ENCODE results near the gene ANKRD62. TPM values are rescaled to one million over a fixed set of nuclear protein-coding genes. Genes with fewer than 3 reads are reported as not detected.

ANKRD62 gene
- total and polyA plus RNA-seq, 9 of the 15 experiments (the other 6 are each of a cell fraction or from before 2014, with no cell fraction given): 0.16 to 1.1 (median 0.45) TPM; not detected in 1

DNA sequence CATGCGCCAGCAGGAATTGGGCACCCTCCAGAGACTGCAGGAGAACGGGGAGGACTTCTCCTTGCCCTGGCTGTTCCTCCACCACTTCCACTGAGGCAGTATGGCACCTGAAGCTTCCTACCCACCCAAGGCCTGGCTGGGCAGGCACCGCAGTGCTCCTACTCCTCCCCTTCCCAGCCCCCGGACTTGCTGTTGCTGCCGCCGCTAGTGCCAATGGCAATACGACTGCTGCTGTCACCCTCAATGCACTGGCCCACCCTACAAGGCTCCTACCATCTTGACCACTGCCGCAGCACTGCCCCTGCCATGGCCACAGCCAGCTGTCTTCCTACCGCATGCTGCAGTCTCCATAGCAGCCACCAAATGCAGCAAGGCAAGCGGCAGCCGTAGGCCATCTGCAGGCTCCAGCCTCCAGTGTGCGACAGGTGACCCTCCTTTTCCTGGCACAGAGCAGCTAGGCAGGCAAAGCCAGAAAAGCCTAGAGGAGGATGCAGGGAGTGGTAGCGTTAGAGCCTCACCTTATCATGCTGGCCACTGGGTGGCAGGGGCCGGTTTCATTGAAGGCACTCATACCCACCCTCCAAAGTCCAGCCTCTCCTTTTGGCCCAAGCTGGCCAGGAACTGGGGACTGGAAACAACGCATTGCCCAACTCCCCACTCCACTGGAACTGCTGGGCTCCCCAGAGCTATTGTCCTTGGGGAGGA, 47.4 kb upstream of the ANKRD62 start:
- H3K4me2 ChIP-seq (ENCODE audit: insufficient read depth, low read length): no peak overlapping the region
- CTCF ChIA-PET (ENCODE audit: low intra/inter-chr PET ratio): no interaction called here
- 2% methylated on average over 11 of the region's 15 CpGs for WGBS (ENCODE audit: insufficient coverage, low coverage, missing lambda C conversion rate)
- H3K4me1 ChIP-seq (replicated peaks in 1 of 2; ENCODE audit: control insufficient read depth in 2 of 2, insufficient read depth in 2 of 2, low read length in 2 of 2): peaks cover 0 to 5% of the 10 kb centered on the region in 2 experiments; a peak in 2 of 5 replicates
- no peaks in the 10 kb centered on the region for H3K79me2 ChIP-seq (ENCODE audit: control insufficient read depth, insufficient read depth, low read length)
- peaks cover 2 to 24% of the 10 kb centered on the region in 2 experiments; a peak in 4 of 5 replicates for H3K27me3 ChIP-seq (ENCODE audit: control insufficient read depth in 2 of 2, insufficient read depth in 2 of 2, low read length in 2 of 2)
- H3K4me3 ChIP-seq: no peak overlapping the region
- DNase-seq (ENCODE audit: extremely low read depth in 1 of 4, low spot score in 3 of 4) (no peak), ATAC-seq (no peak), FAIRE-seq (no peak)
- no peak overlapping the region for H3K9ac ChIP-seq (ENCODE audit: insufficient read depth in 1 of 2, low read depth in 2 of 2, low read length in 2 of 2)
- in situ Hi-C loops (cut with MboI): no loop called here
- intact Hi-C loops (cut with micrococcal nuclease): no loop called here
- POLR2A ChIA-PET: no interaction called here
- no peaks in the 10 kb centered on the region for H3K9me3 ChIP-seq (replicated peaks; ENCODE audit: control insufficient read depth, insufficient read depth, low read depth, low read length)
- H4K20me1 ChIP-seq (replicated peaks; ENCODE audit: control insufficient read depth, insufficient read depth, low read length): no peaks in the 10 kb centered on the region; the same call in 1 of the 2 replicates
- TF ChIP-seq HDAC6 (IDR thresholded peaks at IDR 0.05; ENCODE audit: low read depth, low read length): no peak
- no peak for TF ChIP-seq KLF1 (tag; IDR thresholded peaks at IDR 0.05)
- TF ChIP-seq BCOR (IDR thresholded peaks at IDR 0.05): no peak
- TF ChIP-seq ZNF217 (CRISPR knock-in tag; IDR thresholded peaks at IDR 0.05): no peak
- no peak for TF ChIP-seq ELF4 (CRISPR knock-in tag; IDR thresholded peaks at IDR 0.05)
- no peak for TF ChIP-seq SMARCA5 (IDR thresholded peaks at IDR 0.05)
- no peak for TF ChIP-seq ZNF778 (CRISPR knock-in tag; IDR thresholded peaks at IDR 0.05)
- TF ChIP-seq SMARCA4 (IDR thresholded peaks at IDR 0.05): no peak
- TF ChIP-seq MTF1 (CRISPR knock-in tag; IDR thresholded peaks at IDR 0.05; ENCODE audit: borderline replicate concordance): no peak
- no peak for TF ChIP-seq ZNF311 (CRISPR knock-in tag; IDR thresholded peaks at IDR 0.05)
- TF ChIP-seq RBM15 (IDR thresholded peaks at IDR 0.05; ENCODE audit: insufficient read depth, low read length): no peak
- TF ChIP-seq POLR2B (IDR thresholded peaks at IDR 0.05; ENCODE audit: low read depth, partially characterized antibody): no peak
- no peak for TF ChIP-seq KAT2B (IDR thresholded peaks at IDR 0.05; ENCODE audit: low read depth, low read length)
- TF ChIP-seq DIDO1 (tag; IDR thresholded peaks at IDR 0.05; ENCODE audit: low read depth): no peak
- TF ChIP-seq, protein P1, sequence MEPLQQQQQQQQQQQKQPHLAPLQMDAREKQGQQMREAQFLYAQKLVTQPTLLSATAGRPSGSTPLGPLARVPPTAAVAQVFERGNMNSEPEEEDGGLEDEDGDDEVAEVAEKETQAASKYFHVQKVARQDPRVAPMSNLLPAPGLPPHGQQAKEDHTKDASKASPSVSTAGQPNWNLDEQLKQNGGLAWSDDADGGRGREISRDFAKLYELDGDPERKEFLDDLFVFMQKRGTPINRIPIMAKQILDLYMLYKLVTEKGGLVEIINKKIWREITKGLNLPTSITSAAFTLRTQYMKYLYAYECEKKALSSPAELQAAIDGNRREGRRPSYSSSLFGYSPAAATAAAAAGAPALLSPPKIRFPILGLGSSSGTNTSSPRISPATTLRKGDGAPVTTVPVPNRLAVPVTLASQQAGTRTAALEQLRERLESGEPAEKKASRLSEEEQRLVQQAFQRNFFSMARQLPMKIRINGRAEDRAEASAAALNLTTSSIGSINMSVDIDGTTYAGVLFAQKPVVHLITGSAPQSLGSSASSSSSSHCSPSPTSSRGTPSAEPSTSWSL (CRISPR knock-in tag; IDR thresholded peaks at IDR 0.05; ENCODE audit: borderline replicate concordance): no peak
- TF ChIP-seq PREB (CRISPR knock-in tag; IDR thresholded peaks at IDR 0.05): no peak
- no peak for TF ChIP-seq ZBTB7A (IDR thresholded peaks at IDR 0.05; ENCODE audit: borderline replicate concordance, control insufficient read depth, low read depth, low read length)
- no peak for TF ChIP-seq STAT5B (CRISPR knock-in tag; IDR thresholded peaks at IDR 0.05)
- H3K27ac ChIP-seq (ENCODE audit: extremely low read depth, low read depth, low read length): no peak overlapping the region
- no peaks in the 10 kb centered on the region for H3K36me3 ChIP-seq (ENCODE audit: control insufficient read depth, insufficient read depth, low read length)
- BruUV-seq (replicated peaks): no TSS peak
- no peak overlapping the region for H2AFZ ChIP-seq (ENCODE audit: low read depth, low read length)
- no peaks in the 10 kb centered on the region for H3K9me1 ChIP-seq (ENCODE audit: control insufficient read depth, insufficient read depth, low read length)

All from K562 (cell line).